SK-N-SH (cell line): ENCODE results near the gene LARP7. TPM values are rescaled to one million over a fixed set of nuclear protein-coding genes. Genes with fewer than 3 reads are reported as not detected.

ENCODE experiments used
- CTCF ChIA-PET: fragments of 300-600, 350-600 bp; formaldehyde crosslinking; extraction: SDS; loops from one replicate; lab custom pipeline; 2021; lab: Yijun Ruan, JAX
- POLR2A ChIA-PET: fragments of 350-600 bp; sonication (Branson Sonifier 250); formaldehyde crosslinking; extraction: SDS; loops from one replicate; lab custom pipeline; 2020; ENCODE audit warnings: antibody characterized with exemption, inconsistent platforms; lab: Yijun Ruan, JAX
- DNase-seq: peaks from one replicate; pipeline ENCODE4 v3.0.0; 2012
- H2AFZ ChIP-seq: fragments of 200-600 bp; sonication (generic); 2 replicates; pipeline ENCODE4 v1.8.1; 2016; ENCODE audit warnings: antibody characterized with exemption, mild to moderate bottlenecking, low read depth
- H3F3A ChIP-seq: fragments of 200-600 bp; sonication (generic); replicated peaks from 2 replicates; pipeline ENCODE3; 2016; ENCODE audit warnings: antibody characterized with exemption, mild to moderate bottlenecking; ENCODE audit not compliant: insufficient read depth
- H3K27ac ChIP-seq, 2 experiments: fragments of 200-500 bp in 1 of 2; fragments of 200-600 bp in 1 of 2; sonication (Bioruptor generic) in 1 of 2; sonication (generic), shearing (Covaris generic) in 1 of 2; 2 replicates each; pipeline versions ENCODE4 v1.5.1 to v1.6.1; 2014 to 2016; ENCODE audit warnings: low read depth in 2 of 2, inconsistent platforms in 1 of 2, low read length in 1 of 2, mild to moderate bottlenecking in 1 of 2, mixed read lengths in 1 of 2
- H3K27me3 ChIP-seq: fragments of 200-600 bp; sonication (generic), shearing (Covaris generic); 2 replicates; pipeline ENCODE4 v1.6.1; 2016; ENCODE audit warnings: mixed run types; ENCODE audit not compliant: insufficient read depth
- H3K36me3 ChIP-seq, 2 experiments: fragments of 200-500 bp in 1 of 2; fragments of 200-600 bp in 1 of 2; sonication (Bioruptor generic) in 1 of 2; sonication (generic) in 1 of 2; replicated peaks in 1 of 2; 2 replicates each; pipeline versions ENCODE3 to v1.5.1; 2014 to 2016; ENCODE audit warnings: low read length in 1 of 2, mild to moderate bottlenecking in 1 of 2; ENCODE audit not compliant: insufficient read depth in 2 of 2, control insufficient read depth in 1 of 2
- H3K4me1 ChIP-seq, 2 experiments: fragments of 200-500 bp in 1 of 2; fragments of 200-600 bp in 1 of 2; sonication (Bioruptor generic) in 1 of 2; sonication (generic), shearing (Covaris generic) in 1 of 2; 2 replicates each; pipeline versions ENCODE4 v1.5.1 to v1.6.1; 2014 to 2016; ENCODE audit warnings: low read depth in 1 of 2, low read length in 1 of 2, mixed run types in 1 of 2; ENCODE audit not compliant: insufficient read depth in 2 of 2, control insufficient read depth in 1 of 2
- H3K4me2 ChIP-seq: fragments of 200-600 bp; sonication (generic), shearing (Covaris generic); 2 replicates; pipeline ENCODE4 v1.6.1; 2017; ENCODE audit warnings: mixed run types
- H3K4me3 ChIP-seq, 2 experiments: fragments of 200-500 bp in 1 of 2; fragments of 200-600 bp in 1 of 2; sonication (Bioruptor generic) in 1 of 2; sonication (generic), shearing (Covaris generic) in 1 of 2; 2 replicates each; pipeline versions ENCODE4 v1.5.1 to v1.8.1; 2014 to 2016; ENCODE audit warnings: low read depth in 2 of 2, inconsistent platforms in 1 of 2, low read length in 1 of 2, mild to moderate bottlenecking in 1 of 2, mixed read lengths in 1 of 2, moderate library complexity in 1 of 2
- H3K79me2 ChIP-seq: fragments of 200-600 bp; sonication (generic); 2 replicates; pipeline ENCODE4 v1.8.1; 2017; ENCODE audit warnings: mild to moderate bottlenecking; ENCODE audit not compliant: insufficient read depth
- H3K9ac ChIP-seq: fragments of 200-600 bp; sonication (generic); 2 replicates; pipeline ENCODE4 v1.6.1; 2017; ENCODE audit warnings: mixed run types
- H3K9me2 ChIP-seq: fragments of 200-600 bp; sonication (generic); 2 replicates; pipeline ENCODE4 v1.6.1; 2017; ENCODE audit warnings: mixed run types
- H3K9me3 ChIP-seq: fragments of 200-600 bp; sonication (generic); 2 replicates; pipeline ENCODE4 v1.6.1; 2017; ENCODE audit warnings: mixed run types, mild to moderate bottlenecking, moderate library complexity
- H4K20me1 ChIP-seq: fragments of 200-600 bp; sonication (generic); 2 replicates; pipeline ENCODE4 v1.6.1; 2017; ENCODE audit warnings: mild to moderate bottlenecking, mixed run types; ENCODE audit not compliant: insufficient read depth
- CTCF ChIP-seq: fragments of 200-600 bp; sonication (generic); IDR thresholded peaks from 2 replicates; pipeline ENCODE4 v1.6.1; 2017; ENCODE audit warnings: antibody characterized with exemption, mild to moderate bottlenecking, moderate library complexity
- EZH2phosphoT487 ChIP-seq: fragments of 200-600 bp; sonication (generic); IDR thresholded peaks from 2 replicates; pipeline ENCODE4 v1.6.1; 2017; ENCODE audit warnings: low read depth, mixed run types, mild to moderate bottlenecking, antibody characterized with exemption, moderate library complexity, borderline replicate concordance
- FOSL2 ChIP-seq: IDR thresholded peaks from 2 replicates; pipeline ENCODE4 v1.4.0; 2012; ENCODE audit warnings: low read depth, mild to moderate bottlenecking, moderate library complexity, borderline replicate concordance
- NFIC ChIP-seq: IDR thresholded peaks from 2 replicates; pipeline ENCODE4 v1.4.0; 2012; ENCODE audit warnings: borderline replicate concordance
- NRF1 ChIP-seq: IDR thresholded peaks from 2 replicates; pipeline ENCODE4 v1.6.1; 2012; ENCODE audit warnings: low read depth, mild to moderate bottlenecking, low read length
- PBX3 ChIP-seq: IDR thresholded peaks from 2 replicates; pipeline ENCODE4; 2012
- POLR2AphosphoS5 ChIP-seq: IDR thresholded peaks from 2 replicates; pipeline ENCODE4 v1.6.1; 2012; ENCODE audit warnings: low read depth, low read length
- RAD21 ChIP-seq: IDR thresholded peaks from 2 replicates; pipeline ENCODE4 v1.6.1; 2012; ENCODE audit warnings: mild to moderate bottlenecking, low read length
- SIN3A ChIP-seq: IDR thresholded peaks from 2 replicates; pipeline ENCODE4 v1.6.1; 2012; ENCODE audit warnings: low read depth, mild to moderate bottlenecking, low read length, moderate library complexity, borderline replicate concordance
- SMC3 ChIP-seq: IDR thresholded peaks from 2 replicates; pipeline ENCODE4 v1.6.1; 2012; ENCODE audit warnings: low read depth, low read length, improper control_type of control experiment
- TAF1 ChIP-seq: IDR thresholded peaks from 2 replicates; pipeline ENCODE4 v1.6.1; 2012; ENCODE audit warnings: low read depth, mild to moderate bottlenecking, low read length, moderate library complexity, borderline replicate concordance
- WGBS: methylation state at CpG from one replicate; pipeline ENCODE4 v1.1.6; 2017; ENCODE audit warnings: low lambda C conversion rate; 5-methylcytosine and 5-hydroxymethylcytosine counted together
- polyA plus RNA-seq, 3 experiments: library from polyadenylated mRNA; depleted of rRNA; stranded (reverse); fragments of >200 nt; gene quantifications; 2 replicates each; pipeline ENCODE4 v1.2.3, GENCODE V29; 2012

The LARP7 gene
- polyA plus RNA-seq, 1 of the 3 experiments (the other 2 are of a cell fraction) = 9.4 TPM

- H3K9me3 ChIP-seq = no peaks in the 10 kb centered on the region
- no peaks in the 10 kb centered on the region for H3K27me3 ChIP-seq
- no peaks in the 10 kb centered on the region for H3K9me2 ChIP-seq
- WGBS = 34% methylated on average over 4 of the region's 4 CpGs
- peaks cover 50% of the 10 kb centered on the region for H3K79me2 ChIP-seq
- peak overlapping the region; percentile 81 for H2AFZ ChIP-seq
- H3K4me2 ChIP-seq = peak overlapping the region; percentile 65; the same call in 1 of the 2 replicates
- ChIA-PET POLR2A (no interaction called here), CTCF (interaction anchor here (0.6 to 9.5 kb wide), 4 partner anchors 125 to 401 kb away, joined by 3 to 105 read pairs (median 4); no protein-coding TSS in a partner anchor)
- peak; percentile 40 for DNase-seq
- peaks cover 3% of the 10 kb centered on the region in 2 experiments for H3K36me3 ChIP-seq
- peak overlapping the region in 1 of 2 experiments; percentile 34; a peak in 1 of 4 replicates for H3K4me3 ChIP-seq
- peaks cover 14% of the 10 kb centered on the region for H3F3A ChIP-seq
- no peak overlapping the region for H3K9ac ChIP-seq
- no peaks in the 10 kb centered on the region for H4K20me1 ChIP-seq
- no peak overlapping the region for H3K27ac ChIP-seq
- TF ChIP-seq PBX3 = no peak
- no peak for TF ChIP-seq EZH2phosphoT487
- TF ChIP-seq FOSL2 = no peak
- TF ChIP-seq SMC3 = peak; percentile 50
- no peak for TF ChIP-seq NFIC
- no peak for TF ChIP-seq TAF1
- no peak for TF ChIP-seq NRF1
- no peak for TF ChIP-seq SIN3A
- TF ChIP-seq RAD21 = peak; percentile 76
- TF ChIP-seq CTCF = peak; percentile 72
- peaks cover 10 to 12% of the 10 kb centered on the region in 2 experiments; a peak in 3 of 4 replicates for H3K4me1 ChIP-seq
Observed at GRCh38 chr4:112633477-112634235, 3.3 kb upstream of the LARP7 start.

GRCh38 chr4:112637552-112637866 lies 566 bp downstream of the LARP7 start:
- H3K4me3 ChIP-seq = peak overlapping the region; percentile 82 to 98
- no peaks in the 10 kb centered on the region for H3K9me3 ChIP-seq
- under 1% methylated on average over 8 of the region's 8 CpGs for WGBS
- H3F3A ChIP-seq = peaks cover 16% of the 10 kb centered on the region
- peak overlapping the region; percentile 81; the same call in 1 of the 2 replicates for H2AFZ ChIP-seq
- ChIA-PET POLR2A (no interaction called here), CTCF (interaction anchor here (0.6 to 9.5 kb wide), 18 partner anchors 8 to 459 kb away, joined by 3 to 105 read pairs (median 3); no protein-coding TSS in a partner anchor)
- TF ChIP-seq POLR2AphosphoS5 = 0 out of 2 replicates have a peak, but pooled peaks have one; percentile 46
- no peak for TF ChIP-seq FOSL2
- peaks cover 82% of the 10 kb centered on the region for H3K79me2 ChIP-seq
- peak overlapping the region; percentile 96 to 97 for H3K27ac ChIP-seq
- peak; percentile 5 for DNase-seq
- peaks cover 10 to 12% of the 10 kb centered on the region in 2 experiments; a peak in 3 of 4 replicates for H3K4me1 ChIP-seq
- no peaks in the 10 kb centered on the region for H3K9me2 ChIP-seq
- no peaks in the 10 kb centered on the region for H3K36me3 ChIP-seq
- peak overlapping the region; percentile 85 for H3K4me2 ChIP-seq
- no peaks in the 10 kb centered on the region for H3K27me3 ChIP-seq
- H3K9ac ChIP-seq = peak overlapping the region; percentile 92
- no peaks in the 10 kb centered on the region for H4K20me1 ChIP-seq
